Hepatocyte (in vitro differentiated cells): Measurements from ENCODE around the gene SLC41A3.

Experiments used
- CTCF ChIP-seq: fragments of 200-600 bp; sonication (generic); IDR thresholded peaks from 2 replicates; pipeline ENCODE4 v1.5.1; 2016; ENCODE audit warnings: antibody characterized with exemption, mild to moderate bottlenecking; ENCODE audit not compliant: poor library complexity
- EZH2 ChIP-seq: fragments of 200-600 bp; sonication (generic); IDR thresholded peaks from 2 replicates; pipeline ENCODE4 v1.6.1; 2016; ENCODE audit warnings: antibody characterized with exemption, mild to moderate bottlenecking, borderline replicate concordance

- TF ChIP-seq CTCF, result no peak
- TF ChIP-seq EZH2, result no peak
Observed at GRCh38 chr3:126077754-126078153, 6.2 kb downstream of the SLC41A3 start.
